ENCODE data around the gene STRIP1.

- TF ChIP-seq CTCF (IDR thresholded peaks at IDR 0.05; ENCODE audit: extremely low read depth in 1 of 2, insufficient read depth in 1 of 2, low read depth in 1 of 2, low read length in 2 of 2) (no peak), JUN (IDR thresholded peaks at IDR 0.05; ENCODE audit: borderline replicate concordance, insufficient read depth, insufficient read length, low read depth) (no peak), POLR2A (IDR thresholded peaks at IDR 0.05; ENCODE audit: low read depth, low read length) (no peak), EZH2 (IDR thresholded peaks at IDR 0.05; ENCODE audit: borderline replicate concordance, low read depth, low read length, severe bottlenecking) (no peak)
These were observed 33.1 kb downstream of the STRIP1 start for GRCh38 chr1:110067479-110067892.

Data from endothelial cell of umbilical vein (primary cell).